NCI-H2196 (cell line): ENCODE data around the gene TK1.
A peak's percentile ranks its signal among the peaks of the same experiment; 100 is the strongest.

ENCODE experiments used
- DNase-seq: peaks from one replicate; lab custom pipeline; 2025; ENCODE audit not compliant: unreplicated experiment; lab: John Stamatoyannopoulos, UW

Gene TK1

GRCh38 chr17:78135858-78136500 lies 50.9 kb downstream of the TK1 start:
- no peak for DNase-seq

GRCh38 chr17:78134899-78135385 lies 51.9 kb downstream of the TK1 start:
- no peak for DNase-seq

GRCh38 chr17:78133971-78134898 lies 52.6 kb downstream of the TK1 start:
- peak; percentile 51 for DNase-seq

- DNase-seq = no peak
Observed at GRCh38 chr17:78133179-78133951, 53.5 kb downstream of the TK1 start.

GRCh38 chr17:78132767-78133178 lies 54.1 kb downstream of the TK1 start:
- DNase-seq = no peak

GRCh38 chr17:78132084-78132676 lies 54.7 kb downstream of the TK1 start:
- DNase-seq = no peak

GRCh38 chr17:78131172-78132083 lies 55.4 kb downstream of the TK1 start:
- no peak for DNase-seq

- DNase-seq = peak; percentile 32
Observed at GRCh38 chr17:78130437-78131101, 56.3 kb downstream of the TK1 start, which contains the start of gene TMC8. Gene TMC8, plus strand, starts transcription at chr17:78130771. Its CDS starts 818 bp downstream, at chr17:78131589.

GRCh38 chr17:78130090-78130436 lies 56.8 kb downstream of the TK1 start:
- no peak for DNase-seq

GRCh38 chr17:78129351-78130089 lies 57.3 kb downstream of the TK1 start:
- DNase-seq = no peak

- DNase-seq = peak; percentile 89
Observed at GRCh38 chr17:78128551-78129350, 58.1 kb downstream of the TK1 start, which contains the start of gene TMC6. Gene TMC6, minus strand, starts transcription at chr17:78128755. Its CDS starts 1,923 bp downstream, at chr17:78126832.

GRCh38 chr17:78127888-78128550 lies 58.8 kb downstream of the TK1 start:
- peak; percentile 41 for DNase-seq

- DNase-seq = no peak
Observed at GRCh38 chr17:78127239-78127887, 59.5 kb downstream of the TK1 start.

GRCh38 chr17:78126895-78127238 lies 60.0 kb downstream of the TK1 start:
- DNase-seq = no peak

- DNase-seq = no peak
Observed at GRCh38 chr17:78125976-78126894, 60.6 kb downstream of the TK1 start.
